COLO668 (cell line): ENCODE data around the gene NPFFR2.
"Not testable (repeated sequence)": the region's sequence is repeated elsewhere in the genome, so short reads cannot be mapped to it uniquely, and the experiment has no call there.

Experiments
- DNase-seq: peaks from one replicate; lab custom pipeline; 2025; ENCODE audit not compliant: unreplicated experiment; lab: John Stamatoyannopoulos, UW

The NPFFR2 gene

DNA sequence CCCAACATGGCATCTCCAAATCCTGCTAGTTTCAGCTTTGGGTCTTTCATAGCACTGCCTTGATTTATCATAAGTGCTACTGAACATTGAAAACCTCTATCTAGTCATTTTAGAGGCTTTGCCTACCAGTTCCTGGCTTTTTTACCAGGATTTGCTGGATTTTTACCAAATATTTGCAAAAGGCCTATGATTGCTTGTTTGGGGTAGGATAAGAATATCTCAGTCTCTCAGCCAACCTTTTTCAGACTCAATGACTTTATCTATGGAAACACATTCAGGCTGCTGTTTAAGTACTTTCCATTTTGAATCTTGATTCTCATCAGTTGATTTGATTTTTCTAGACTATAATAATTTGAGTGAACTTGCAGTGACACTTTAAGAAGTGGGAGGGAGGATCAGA is 80.1 kb downstream of the NPFFR2 start:
- DNase-seq: no peak

DNA sequence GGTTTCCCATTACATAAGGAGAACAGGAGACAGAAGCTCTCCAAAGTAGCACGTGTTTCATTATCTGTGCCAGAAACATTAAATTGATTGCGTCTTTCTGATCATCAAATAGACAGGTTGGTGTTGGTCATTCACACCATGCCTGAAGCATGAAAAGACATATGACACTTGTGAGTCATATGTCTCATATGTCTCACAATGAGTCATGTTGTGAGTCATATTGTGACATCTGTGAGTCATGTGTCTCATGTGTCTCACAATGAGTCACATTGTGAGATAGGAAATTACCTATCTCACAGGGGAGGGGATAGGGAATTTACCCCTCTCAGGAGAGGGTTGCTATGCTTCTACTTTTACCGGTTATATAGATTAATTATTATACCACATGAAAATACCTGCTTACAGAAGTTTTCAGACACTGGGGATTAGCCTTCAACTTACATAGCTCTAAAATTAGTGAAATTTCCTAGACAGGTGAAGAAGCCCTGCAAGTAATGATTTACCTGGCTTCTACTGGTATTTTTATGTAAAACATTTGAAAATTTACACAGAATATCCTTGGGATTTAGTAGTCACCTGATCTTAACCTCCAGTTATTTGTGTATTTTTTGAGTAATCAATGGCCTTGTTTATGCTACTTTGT is 80.8 kb downstream of the NPFFR2 start:
- DNase-seq: peak; percentile 62

DNA sequence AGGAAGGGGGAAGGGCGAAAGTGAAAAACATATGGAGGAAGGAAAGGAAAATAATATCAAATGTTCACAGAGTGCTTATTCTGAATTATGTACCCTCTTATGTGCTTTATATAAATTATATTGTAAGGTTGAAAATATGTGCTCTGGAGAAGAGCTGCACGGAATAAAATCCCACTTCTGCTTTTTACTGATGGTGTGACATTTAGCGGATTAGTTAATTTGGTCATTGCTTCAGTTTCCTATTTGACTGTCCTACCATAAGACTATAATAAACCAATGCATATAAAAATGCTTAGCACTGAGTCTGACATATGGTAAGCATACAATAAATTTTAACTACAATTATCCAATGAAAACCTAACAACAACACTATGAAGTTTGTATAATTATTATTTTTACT is 86.2 kb downstream of the NPFFR2 start:
- DNase-seq: no peak

DNA sequence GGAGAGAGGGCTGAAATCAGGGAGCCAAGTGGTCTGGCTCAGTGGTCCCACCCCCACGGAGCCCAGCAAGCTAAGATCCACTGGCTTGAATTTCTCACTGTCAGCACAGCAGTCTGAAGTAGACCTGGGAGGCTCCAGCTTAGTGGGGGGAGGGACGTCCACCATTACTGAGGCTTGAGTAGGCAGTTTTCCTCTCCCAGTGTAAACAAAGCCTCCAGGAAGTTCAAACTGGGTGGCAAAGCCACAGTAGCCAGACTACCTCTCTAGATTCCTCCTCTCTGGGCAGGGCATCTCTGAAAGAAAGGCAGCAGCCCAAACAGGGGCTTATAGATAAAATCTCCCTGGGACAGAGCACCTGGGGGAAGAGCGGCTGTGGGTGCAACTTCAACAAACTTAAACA is 88.1 kb downstream of the NPFFR2 start:
- peak; percentile 19 for DNase-seq

DNA sequence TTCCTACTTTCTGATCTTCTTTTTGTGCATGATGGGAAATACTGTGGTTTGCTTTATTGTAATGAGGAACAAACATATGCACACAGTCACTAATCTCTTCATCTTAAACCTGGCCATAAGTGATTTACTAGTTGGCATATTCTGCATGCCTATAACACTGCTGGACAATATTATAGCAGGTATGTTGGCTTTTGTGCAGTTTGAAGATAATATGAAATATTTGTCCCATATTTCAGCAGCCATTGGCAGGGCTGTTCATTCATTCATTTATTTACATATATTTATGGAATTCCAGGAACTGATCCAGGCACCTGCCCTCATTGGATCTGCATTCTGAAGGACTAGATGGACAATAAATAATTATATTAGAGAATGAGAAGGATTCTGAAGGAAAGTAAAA is 96.9 kb downstream of the NPFFR2 start:
- DNase-seq: no peak

DNA sequence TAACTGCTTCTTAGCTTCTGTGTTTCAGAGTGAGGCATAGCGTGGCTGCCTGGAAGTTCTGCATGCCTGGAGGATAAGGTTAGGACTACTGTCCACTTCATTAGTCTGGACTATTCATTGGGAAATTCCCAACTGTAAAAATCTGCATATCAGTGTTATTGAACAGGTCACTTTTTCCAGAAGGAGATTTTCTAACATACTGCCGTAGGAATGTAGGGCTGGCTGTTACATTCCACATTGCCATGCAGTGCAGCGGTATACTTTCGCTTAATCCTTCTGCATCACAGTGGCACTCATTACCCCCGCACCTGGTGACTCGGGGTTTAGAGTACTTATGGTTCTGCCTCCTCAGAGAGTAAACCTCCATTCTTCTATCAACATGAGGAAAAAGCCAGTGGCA is 104.6 kb downstream of the NPFFR2 start:
- no peak for DNase-seq

DNA sequence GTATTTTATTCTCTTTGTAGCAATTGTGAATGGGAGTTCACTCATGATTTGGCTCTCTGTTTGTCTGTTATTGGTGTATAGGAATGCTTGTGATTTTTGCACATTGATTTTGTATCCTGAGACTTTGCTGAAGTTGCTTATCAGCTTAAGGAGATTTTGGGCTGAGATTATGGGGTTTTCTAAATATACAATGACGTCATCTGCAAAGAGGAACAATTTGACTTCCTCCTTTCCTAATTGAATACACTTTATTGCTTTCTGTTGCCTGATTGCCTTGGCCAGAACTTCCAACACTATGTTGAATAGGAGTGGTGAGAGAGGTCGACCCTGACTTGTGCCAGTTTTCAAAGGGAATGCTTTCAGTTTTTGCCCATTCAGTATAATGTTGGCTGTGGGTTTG is 108.2 kb downstream of the NPFFR2 start:
- DNase-seq: not testable (repeated sequence)

DNA sequence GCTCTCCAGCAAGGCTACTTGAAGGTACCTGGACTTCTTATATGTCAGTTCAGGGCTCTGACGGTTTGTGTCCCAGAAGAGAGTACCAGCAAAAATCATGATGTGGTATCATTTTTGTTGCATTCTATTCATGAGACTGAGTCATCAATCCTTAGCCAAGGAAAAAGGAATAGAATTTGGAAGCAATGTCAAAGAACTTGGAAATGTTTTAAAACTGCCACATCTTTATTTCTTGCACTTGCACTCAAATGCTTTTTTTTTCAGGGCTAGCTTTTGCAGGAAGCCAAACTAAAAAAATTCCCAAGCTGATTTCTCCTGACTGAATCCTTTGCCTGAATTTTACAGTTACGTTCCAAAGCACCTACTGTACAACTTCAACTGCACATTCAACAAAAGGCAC is 112.4 kb downstream of the NPFFR2 start:
- no peak for DNase-seq

DNA sequence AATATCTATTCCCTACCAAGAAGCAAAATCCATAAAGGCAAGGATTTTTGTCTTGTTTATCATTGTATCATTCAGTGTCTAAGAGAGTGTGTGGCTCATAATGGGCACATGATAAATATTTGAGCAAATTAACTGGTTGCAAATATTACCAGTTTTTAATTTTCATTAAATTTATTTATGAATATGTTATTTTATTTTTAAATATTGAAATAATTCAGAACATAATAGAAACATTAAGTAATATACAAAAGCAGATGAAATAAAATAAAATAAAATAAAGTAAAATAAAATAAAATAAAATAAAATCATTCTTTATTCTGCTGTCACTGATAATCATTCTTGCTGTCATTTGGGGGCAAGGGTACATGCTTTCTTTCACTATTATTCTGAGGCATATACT is 120.9 kb downstream of the NPFFR2 start:
- no peak for DNase-seq

DNA sequence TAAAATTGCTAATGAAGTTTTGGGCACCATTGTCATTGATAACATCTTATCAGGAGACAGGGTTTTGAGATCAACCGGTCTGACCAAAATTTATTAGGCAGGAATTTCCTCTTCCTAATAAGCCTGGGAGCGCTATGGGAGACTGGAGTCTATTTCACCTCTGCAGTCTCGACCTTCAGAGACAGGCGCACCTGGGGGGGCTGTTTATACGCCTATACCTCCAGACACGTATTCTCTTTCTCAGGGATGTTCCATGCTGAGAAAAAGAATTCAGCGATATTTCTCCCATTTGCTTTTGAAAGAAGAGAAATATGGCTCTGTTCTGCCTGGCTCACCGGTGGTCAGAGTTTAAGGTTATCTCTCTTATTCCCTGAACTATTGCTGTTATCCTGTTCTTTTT is 121.8 kb downstream of the NPFFR2 start:
- DNase-seq: not testable (repeated sequence)

DNA sequence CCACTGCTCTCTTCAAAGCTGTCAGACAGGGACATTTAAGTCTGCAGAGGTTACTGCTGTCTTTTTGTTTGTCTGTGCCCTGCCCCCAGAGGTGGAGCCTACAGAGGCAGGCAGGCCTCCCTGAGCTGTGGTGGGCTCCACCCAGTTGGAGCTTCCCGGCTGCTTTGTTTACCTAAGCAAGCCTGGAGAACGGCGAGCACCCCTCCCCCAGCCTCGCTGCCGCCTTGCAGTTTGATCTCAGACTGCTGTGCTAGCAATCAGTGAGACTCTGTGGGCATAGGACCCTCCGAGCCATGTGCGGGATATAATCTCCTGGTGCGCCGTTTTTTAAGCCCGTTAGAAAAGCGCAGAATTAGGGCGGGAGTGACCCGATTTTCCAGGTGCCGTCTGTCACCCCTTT is 137.5 kb downstream of the NPFFR2 start:
- DNase-seq: not testable (repeated sequence)

DNA sequence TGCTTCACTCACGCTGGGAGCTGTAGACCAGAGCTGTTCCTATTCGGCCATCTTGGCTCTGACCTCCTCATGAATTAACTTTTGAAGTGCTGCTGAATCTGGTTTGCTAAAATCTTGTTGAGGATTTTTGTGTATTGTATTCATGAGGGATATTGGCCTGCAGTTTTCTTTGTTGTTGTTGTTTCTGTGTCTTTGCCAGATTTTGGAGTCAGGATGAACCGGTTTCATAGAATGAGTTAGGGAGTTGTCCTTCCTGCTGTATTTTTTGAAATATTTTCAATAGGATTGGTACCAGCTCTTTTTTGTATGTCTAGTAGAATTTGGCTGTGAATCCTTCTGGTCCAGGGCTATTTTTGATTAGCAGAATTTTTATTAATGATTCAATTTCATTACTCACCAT is 138.1 kb downstream of the NPFFR2 start:
- DNase-seq: no peak

DNA sequence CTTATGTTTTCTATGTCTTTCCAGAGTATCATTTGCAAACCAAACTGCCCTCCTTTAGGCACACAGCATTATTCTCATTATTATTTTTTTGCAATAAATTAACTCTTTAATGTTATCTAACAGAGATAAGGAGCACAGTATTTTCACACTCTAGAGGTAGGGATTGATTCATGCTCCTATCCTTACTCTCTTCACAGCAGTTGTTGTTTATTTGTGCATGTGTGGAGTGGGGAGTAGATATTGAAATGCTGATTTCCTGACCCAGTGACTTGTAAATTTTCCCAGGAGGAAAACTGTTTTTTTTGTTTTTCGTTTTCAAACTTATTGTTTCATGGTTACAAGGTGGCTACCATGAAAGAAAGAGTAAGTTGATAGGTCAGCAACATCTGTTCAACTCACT is 140.0 kb downstream of the NPFFR2 start:
- DNase-seq: no peak

DNA sequence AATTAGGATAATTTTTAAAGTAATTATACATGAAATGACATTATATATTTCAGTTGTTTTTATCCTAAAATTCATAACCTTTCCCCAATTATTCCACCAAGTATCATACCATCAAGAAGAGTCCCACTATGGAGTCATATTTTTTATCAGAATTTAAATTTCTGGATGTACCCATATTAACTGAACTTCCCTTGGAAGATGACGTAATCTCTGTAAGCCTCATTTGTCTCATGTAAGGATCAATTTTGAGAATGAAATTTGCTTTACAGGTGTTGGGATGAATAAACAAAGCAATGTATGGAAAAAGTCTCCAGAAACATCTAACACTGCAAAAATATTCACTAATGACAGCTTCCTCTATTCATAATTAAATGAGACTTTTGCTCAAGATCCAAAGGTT is 147.5 kb downstream of the NPFFR2 start:
- DNase-seq: no peak

DNA sequence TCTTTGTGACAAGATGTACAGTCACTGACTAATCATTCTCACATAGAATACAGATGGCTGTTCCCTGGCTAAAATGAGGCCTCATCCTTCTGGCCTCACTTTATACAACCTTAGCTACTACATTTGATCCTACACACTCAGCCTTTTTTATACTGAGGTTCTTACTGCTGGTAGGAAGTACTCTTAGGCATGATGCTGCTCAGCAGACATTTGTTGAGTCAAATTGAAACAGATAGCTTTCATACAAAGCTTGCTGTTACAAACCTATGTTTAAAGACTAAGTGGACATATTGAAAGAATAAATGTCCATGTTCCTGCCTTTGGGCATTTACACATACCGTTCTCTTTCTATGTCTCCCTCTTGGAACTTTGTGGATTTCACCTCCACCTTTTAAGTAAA is 154.9 kb downstream of the NPFFR2 start:
- no peak for DNase-seq

DNA sequence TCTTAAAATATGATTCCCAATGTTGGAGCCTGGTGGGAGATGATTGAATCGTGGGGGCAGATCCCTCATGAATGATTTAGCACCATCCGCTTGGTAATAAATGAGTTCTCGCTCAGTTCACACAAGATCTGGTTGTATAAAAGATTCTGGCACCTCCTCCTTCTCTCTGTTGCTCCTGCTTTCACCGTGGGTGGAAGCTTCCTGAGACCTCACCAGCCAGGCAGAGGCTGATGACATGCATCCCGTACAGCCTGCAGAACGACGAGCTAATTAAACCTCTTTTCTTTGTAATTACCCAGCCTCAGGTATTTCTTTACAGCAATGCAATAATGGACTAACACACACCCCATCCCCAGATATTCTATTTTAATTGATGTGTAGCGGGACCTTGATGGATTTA is 162.2 kb downstream of the NPFFR2 start:
- no peak for DNase-seq

DNA sequence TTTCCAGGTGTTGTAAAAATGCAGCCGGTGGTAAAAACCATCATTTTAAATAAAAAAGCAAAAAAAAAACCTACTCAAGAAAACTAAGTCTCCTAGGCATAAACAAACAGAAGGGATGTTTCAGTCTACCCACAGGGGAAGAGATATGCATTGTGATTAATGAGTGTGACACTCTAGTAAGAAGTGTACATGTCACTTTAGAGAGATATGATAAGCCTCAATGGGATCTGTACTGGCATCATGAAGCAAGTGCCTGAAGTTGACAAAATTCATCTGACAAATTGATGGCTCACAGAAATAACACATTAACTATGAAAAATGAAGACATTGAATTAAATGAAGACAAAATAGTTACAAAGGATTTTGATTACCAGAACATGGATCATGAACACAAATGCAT is 162.7 kb downstream of the NPFFR2 start:
- no peak for DNase-seq
